Stimulated activated naive CD8-positive, alpha-beta T cell treated with anti-CD3 and anti-CD28 coated beads, Interleukin-15, amount 100 ng/mL, for 72 hours (primary cell): ENCODE results near the gene PNPLA8.
A peak's percentile ranks its signal among the peaks of the same experiment; 100 is the strongest.
"Not testable (repeated sequence)": the region's sequence is repeated elsewhere in the genome, so short reads cannot be mapped to it uniquely, and the experiment has no call there.

ENCODE experiments used
- ATAC-seq: fragments of 150-1000 bp; cut with Tn5 transposase; 2 replicates; pipeline ENCODE4 v1.10.0; 2021; ENCODE audit warnings: mild to moderate bottlenecking, moderate library complexity
- DNase-seq, 2 donors: peaks; one replicate each; pipeline ENCODE4 v3.0.0; 2021 to 2022
- H3K27ac Mint-ChIP-seq, 2 donors: one replicate each; pipeline ENCODE4 v1.8.0; 2022; ENCODE audit warnings: mild to moderate bottlenecking in 2 of 2, mixed read lengths in 2 of 2, moderate library complexity in 2 of 2
- H3K27me3 Mint-ChIP-seq: one replicate; pipeline ENCODE4 v1.8.0; 2022; ENCODE audit warnings: mixed read lengths
- H3K4me1 Mint-ChIP-seq: one replicate; pipeline ENCODE4 v1.8.0; 2022; ENCODE audit warnings: mild to moderate bottlenecking, mixed read lengths
- H3K4me3 Mint-ChIP-seq, 2 donors: one replicate each; pipeline ENCODE4 v1.8.0; 2022; ENCODE audit warnings: mild to moderate bottlenecking in 2 of 2, mixed read lengths in 2 of 2, moderate library complexity in 1 of 2
- H3K9me3 Mint-ChIP-seq, 2 donors: one replicate each; pipeline ENCODE4 v1.8.0; 2022; ENCODE audit warnings: mixed read lengths in 2 of 2

The PNPLA8 gene

DNA sequence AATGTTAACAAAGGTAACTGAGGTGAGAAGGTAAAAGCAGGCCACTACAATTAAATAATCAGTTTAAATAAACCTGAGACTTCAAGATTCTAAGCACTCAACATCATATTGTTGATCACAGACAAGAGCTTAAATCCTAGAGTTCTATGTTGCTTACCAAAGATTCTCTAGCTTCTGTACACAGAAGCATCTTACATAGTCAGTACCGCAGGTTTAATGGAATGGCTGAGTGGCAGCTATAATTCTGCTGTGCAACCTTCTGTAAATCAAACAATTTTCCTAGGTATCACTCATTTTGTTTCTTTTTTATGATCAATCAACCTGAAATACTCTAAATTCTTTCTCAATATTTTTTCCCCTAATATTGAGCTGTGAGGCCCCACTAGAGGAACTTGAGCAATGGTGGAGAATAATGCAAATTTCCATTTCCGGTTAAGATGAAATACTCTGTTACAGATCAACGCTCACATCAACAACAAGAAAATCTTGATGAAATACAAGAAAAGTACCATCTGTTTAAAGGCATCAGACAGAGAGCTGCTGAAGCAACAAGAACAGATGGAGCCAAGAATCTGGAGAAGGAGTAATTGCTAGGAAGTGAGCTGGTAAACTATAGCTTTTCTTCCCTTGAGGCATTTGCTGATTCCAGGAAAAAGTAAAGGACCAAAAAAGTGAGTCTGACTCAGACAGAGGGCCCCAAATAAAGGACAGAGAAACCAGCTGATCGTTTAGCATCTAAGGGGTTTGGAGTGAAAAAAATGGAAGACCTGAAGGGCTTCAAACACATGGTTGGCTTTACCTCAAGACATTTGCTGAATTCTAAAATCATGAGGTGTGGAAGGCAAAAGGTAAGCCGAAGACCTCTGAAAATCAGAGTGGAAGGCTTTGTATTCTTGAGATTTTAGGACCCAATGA is 22.6 kb downstream of the PNPLA8 start:
- Mint-ChIP-seq H3K9me3 (no peaks in the 10 kb centered on the region), H3K4me1 (peaks cover 12% of the 10 kb centered on the region), H3K4me3 (no peak overlapping the region), H3K27me3 (no peaks in the 10 kb centered on the region), H3K27ac (no peak overlapping the region)
- DNase-seq = no peak
- ATAC-seq = no peak

DNA sequence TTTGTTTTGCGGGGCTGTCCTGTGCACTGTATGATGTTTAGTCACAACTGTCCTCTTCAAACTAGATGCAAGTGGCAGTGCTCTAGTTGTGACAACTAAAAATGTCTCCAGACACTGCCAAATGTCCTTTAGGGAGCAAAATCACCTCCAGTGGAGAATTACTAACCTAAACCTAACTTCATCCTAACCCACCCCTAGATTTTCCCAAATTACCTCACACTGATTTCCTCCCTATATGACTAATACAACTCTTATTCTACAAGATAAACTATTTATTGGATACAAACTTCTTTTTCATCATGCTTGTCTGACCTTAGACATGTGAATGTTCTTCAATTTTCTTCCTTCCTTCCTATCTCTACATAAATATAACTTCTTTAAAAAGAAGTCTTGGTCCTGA is 26.4 kb downstream of the PNPLA8 start:
- Mint-ChIP-seq H3K27ac (no peak overlapping the region), H3K9me3 (no peaks in the 10 kb centered on the region), H3K4me1 (peaks cover 9% of the 10 kb centered on the region), H3K4me3 (no peak overlapping the region), H3K27me3 (no peaks in the 10 kb centered on the region)
- DNase-seq = no peak
- no peak for ATAC-seq

DNA sequence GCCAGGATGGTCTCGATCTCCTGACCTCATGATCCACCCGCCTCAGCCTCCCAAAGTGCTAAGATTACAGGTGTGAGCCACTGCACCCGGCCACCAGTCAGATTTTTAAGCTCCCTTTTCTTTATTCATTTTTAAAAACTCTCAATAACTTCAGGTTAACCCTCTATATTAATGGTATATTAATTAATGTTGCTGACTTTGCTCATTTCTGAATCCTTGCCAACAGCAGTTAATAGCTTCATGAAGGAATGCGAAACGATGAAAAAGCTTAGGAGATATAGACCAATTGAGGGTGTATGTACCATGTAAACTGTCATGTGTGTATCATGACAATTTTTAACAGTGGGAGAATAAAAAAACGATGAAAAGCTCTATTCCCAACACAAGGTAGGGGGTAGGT is 27.5 kb downstream of the PNPLA8 start:
- Mint-ChIP-seq H3K4me1 (peaks cover 3% of the 10 kb centered on the region), H3K4me3 (no peak overlapping the region), H3K27ac (no peak overlapping the region), H3K9me3 (no peaks in the 10 kb centered on the region), H3K27me3 (no peaks in the 10 kb centered on the region)
- no peak for ATAC-seq
- DNase-seq = no peak

DNA sequence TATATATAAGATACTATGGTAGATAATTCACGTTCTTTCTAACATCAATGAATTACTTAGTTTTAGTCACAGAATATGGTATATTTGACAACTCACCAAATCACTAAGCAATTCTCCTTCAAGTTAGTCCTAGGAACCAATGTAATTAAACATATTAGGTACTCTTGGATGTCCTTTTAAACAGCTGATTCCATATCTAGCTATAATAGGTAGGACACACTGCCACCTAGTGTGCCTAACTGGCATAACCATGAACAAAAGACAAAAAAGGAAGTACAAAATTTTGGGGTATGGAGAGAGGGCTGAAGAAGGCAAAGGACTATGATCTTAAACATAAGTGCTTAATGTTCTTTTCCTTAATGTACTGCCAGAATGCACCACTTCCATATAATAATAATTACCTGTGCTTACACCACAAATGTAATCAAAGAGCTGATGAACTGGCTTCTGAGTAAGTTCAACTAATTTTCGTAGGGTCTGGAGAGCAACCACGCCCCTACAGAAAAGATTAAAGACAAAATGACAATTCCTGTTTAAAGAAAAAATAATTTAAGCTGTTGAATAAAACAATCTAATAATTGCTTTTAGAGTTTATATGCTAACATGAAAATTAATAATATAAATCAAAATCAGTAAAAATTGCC is 28.7 kb downstream of the PNPLA8 start:
- H3K4me3 Mint-ChIP-seq = no peak overlapping the region
- no peaks in the 10 kb centered on the region for H3K4me1 Mint-ChIP-seq
- H3K27me3 Mint-ChIP-seq = no peaks in the 10 kb centered on the region
- DNase-seq = peak; percentile 40 to 41
- ATAC-seq = peak; percentile 49
- H3K9me3 Mint-ChIP-seq = no peaks in the 10 kb centered on the region
- no peak overlapping the region for H3K27ac Mint-ChIP-seq

DNA sequence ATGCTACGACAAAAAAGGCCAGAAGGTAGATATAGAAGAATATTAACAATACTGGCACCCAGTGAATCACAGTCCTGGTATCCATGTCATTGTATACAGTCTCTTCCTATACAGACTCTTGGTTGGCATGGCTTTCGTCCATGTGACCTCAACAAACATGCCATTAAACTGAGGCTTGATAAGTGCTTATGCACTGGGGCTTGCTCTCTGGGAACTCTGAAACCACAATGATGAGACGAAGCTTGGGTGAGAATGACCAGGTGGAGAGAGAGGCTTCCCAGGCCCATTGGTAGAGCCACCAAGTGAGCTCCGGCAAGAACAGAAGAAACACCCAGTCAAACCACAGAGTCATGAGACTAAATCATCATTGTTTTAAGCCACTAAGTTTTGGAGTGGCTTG is 33.2 kb downstream of the PNPLA8 start:
- H3K4me1 Mint-ChIP-seq = no peaks in the 10 kb centered on the region
- H3K4me3 Mint-ChIP-seq = no peak overlapping the region
- H3K27ac Mint-ChIP-seq = no peak overlapping the region
- H3K27me3 Mint-ChIP-seq = no peaks in the 10 kb centered on the region
- no peaks in the 10 kb centered on the region for H3K9me3 Mint-ChIP-seq
- DNase-seq (no peak), ATAC-seq (no peak)

DNA sequence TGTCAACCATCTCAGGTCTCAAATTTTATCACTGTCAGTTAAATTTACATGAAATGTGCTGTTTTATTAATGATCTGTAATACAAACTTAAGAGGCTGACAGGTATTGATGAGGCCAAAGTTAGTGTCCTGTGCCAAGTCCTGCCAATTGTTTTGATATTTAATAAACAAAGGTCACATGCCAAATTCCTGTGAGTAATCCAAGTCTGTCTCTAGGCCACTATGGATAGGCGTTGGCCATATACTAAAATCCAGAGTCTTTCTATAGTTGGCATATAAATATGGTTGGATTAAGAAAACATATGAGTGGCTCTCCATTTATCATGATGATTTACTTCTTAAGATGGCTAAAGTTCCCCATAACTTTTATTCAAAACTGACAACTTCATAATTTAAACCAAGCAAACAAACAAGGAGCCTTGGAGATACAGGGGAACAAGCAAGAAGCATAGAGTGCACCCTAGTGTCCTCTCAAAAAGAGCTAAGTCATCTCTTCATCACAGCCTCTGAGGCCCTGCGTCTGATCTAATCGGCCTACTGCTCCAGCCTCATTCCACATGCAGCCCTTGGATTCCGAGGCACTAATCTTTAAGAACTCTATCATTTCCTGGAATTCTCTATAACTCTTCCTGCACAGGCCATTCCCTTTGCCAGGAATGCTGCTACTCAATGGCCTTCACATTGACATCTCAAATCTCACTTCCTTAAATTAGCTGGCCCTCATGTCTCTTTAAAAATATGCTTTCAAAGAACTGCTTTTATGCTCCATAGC is 37.0 kb downstream of the PNPLA8 start:
- H3K9me3 Mint-ChIP-seq = no peaks in the 10 kb centered on the region
- no peaks in the 10 kb centered on the region for H3K4me1 Mint-ChIP-seq
- H3K4me3 Mint-ChIP-seq = no peak overlapping the region
- H3K27ac Mint-ChIP-seq = no peak overlapping the region
- DNase-seq (no peak), ATAC-seq (no peak)
- no peaks in the 10 kb centered on the region for H3K27me3 Mint-ChIP-seq

DNA sequence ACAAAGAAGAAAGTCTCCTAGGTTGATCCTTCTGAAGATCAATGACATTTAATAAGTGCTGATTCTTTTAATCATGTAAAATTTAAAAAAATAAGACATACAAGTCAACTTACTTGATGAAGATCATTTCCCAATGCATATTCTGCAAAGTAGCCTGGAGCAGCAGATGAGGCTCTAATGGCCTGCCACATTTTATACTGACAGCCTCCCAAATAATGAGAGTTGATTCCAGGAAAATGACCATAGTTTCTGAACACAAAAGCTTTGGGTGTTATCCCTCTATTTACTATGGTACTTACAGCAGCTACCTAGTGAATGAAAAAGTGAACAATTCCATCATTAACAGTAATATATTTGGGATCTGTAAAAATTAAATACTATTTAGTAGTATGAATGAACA is 38.3 kb downstream of the PNPLA8 start:
- H3K4me3 Mint-ChIP-seq = no peak overlapping the region
- DNase-seq (no peak), ATAC-seq (no peak)
- H3K27ac Mint-ChIP-seq = no peak overlapping the region
- H3K9me3 Mint-ChIP-seq = no peaks in the 10 kb centered on the region
- H3K27me3 Mint-ChIP-seq = no peaks in the 10 kb centered on the region
- no peaks in the 10 kb centered on the region for H3K4me1 Mint-ChIP-seq

DNA sequence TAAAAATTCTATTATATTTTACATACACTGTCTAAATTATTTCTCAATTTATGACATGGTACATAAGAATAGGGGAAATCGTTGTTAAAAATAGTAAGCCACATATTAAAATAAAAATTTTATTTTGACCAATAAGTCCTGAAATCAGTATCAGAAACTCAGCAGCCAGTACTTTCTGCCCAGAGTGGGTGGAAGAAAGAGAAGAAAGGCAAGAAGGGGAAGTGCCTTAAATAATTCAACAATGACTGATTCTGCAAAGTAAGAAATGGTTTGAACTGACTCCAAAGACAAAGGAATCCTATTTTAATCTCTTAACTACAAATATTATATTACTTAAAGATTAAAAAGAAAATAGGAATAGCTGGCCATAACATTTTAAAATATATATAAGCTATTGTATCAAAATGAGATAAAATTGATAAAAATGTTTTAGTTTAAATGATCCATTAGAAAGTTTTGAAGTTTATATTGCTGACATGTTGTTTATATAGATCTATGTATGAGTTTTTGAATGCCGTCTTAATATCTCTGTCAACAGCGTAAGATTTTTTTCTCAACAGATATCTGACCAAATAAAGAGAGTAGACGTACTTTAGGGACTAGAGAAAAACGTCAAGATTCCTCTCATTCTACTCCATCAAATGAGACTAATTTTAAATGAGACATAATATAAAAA is 39.5 kb downstream of the PNPLA8 start:
- Mint-ChIP-seq H3K27me3 (no peaks in the 10 kb centered on the region), H3K4me1 (no peaks in the 10 kb centered on the region)
- DNase-seq = no peak

DNA sequence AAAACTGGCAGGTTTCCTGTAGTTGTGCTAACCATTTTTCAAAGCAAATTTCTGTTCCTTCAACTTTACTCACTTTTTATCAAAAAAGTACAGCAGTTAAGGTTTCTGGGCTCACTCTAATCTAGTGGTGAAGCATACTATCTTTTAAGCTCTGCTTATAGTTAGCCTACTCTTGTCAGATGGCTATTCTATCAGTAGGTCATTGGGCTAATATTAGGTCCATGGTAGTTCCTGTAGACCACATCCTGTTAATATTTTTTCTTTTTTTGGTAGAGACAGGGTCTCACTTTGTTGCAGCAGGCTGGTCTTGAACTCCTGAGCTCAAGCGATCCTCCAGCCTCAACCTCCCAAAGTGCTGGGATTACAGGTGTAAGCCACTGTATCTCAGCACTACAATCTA is 41.8 kb downstream of the PNPLA8 start:
- Mint-ChIP-seq H3K9me3 (no peaks in the 10 kb centered on the region), H3K4me1 (no peaks in the 10 kb centered on the region), H3K27ac (no peak overlapping the region), H3K4me3 (no peak overlapping the region), H3K27me3 (no peaks in the 10 kb centered on the region)
- DNase-seq (no peak), ATAC-seq (no peak)

More for the DNA sequence above, 39.5 kb downstream of the PNPLA8 start:
- ATAC-seq = no peak
- Mint-ChIP-seq H3K9me3 (no peaks in the 10 kb centered on the region), H3K27ac (no peak overlapping the region), H3K4me3 (no peak overlapping the region)

DNA sequence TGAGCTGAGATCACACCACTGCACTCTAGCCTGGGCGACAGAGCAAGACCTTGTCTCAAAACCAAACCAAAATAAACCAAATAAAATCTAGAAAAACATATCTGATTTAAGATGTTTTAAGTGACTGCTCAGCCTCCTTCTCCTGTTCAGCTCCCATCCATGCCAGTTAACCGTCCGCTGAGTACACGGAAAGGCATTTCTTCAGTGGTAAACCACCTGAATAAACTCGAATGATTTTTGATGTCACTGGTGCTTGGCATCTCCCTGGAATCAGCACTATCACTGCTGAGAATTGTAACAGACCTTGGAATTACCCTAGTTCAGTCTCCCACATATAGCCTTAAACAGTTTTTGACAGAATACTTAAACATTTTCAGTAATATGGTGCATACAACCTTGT is 45.6 kb downstream of the PNPLA8 start:
- Mint-ChIP-seq H3K4me1 (no peaks in the 10 kb centered on the region), H3K27ac (no peak overlapping the region), H3K27me3 (no peaks in the 10 kb centered on the region), H3K9me3 (no peaks in the 10 kb centered on the region), H3K4me3 (no peak overlapping the region)
- ATAC-seq (no peak), DNase-seq (no peak)

DNA sequence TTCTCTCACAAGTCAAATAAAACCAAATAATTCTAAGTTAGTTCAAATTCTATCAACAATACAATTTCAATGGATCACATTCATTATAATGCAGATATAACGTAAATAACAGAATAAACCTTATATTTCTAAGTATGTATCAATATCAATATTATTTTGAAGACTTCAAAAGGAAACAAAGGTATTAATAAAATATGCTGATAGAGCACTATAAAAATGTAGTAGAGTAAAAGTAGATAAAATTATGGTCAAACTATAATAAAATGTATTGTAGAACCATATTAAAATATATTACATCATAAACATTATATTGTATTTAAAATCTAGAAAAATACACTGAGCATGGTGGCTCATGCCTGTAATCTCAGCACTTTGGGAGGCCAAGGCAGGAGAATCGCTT is 46.2 kb downstream of the PNPLA8 start:
- Mint-ChIP-seq H3K27me3 (no peaks in the 10 kb centered on the region), H3K9me3 (no peaks in the 10 kb centered on the region), H3K4me3 (no peak overlapping the region), H3K27ac (no peak overlapping the region), H3K4me1 (no peaks in the 10 kb centered on the region)
- ATAC-seq (no peak), DNase-seq (no peak)

DNA sequence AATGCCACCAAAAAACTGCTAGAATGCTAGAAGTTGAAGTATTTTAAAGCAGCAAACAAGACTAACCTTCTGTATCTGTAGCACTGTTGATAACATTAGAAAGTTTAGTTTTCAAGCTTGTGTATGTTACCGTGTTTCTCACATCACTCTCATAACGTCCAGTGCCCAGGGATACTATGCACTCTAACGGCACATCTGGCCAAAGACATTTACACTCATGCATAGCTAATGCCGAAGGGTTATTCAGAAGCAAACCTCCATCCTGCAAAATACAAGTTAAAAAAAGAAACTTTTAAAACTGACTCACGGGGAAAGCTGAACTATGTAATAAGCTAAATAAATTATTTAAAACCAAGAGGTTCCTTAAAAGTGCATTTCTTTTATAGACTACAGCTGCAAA is 46.8 kb downstream of the PNPLA8 start:
- Mint-ChIP-seq H3K27me3 (no peaks in the 10 kb centered on the region), H3K4me3 (no peak overlapping the region), H3K4me1 (no peaks in the 10 kb centered on the region), H3K27ac (no peak overlapping the region), H3K9me3 (no peaks in the 10 kb centered on the region)
- DNase-seq (no peak), ATAC-seq (no peak)

DNA sequence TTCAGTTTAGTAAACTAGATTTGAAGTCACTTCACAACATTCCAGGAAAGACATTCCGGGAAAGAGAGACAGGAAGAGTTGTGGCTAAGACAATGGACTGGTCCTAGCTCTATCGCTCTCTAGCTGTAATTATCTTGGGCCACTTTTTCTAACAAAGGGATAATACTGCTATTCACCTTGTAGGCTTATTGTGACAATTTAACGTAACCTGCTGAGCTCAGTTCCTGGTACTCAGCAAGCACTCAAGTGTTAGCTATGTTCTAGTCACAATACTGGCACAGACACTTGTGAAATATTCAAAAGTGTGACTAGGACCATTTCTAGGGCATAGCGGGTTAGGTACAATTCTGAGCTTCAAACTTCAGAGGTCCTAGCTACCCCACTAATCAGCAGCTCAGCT is 57.7 kb downstream of the PNPLA8 start:
- peaks cover 38% of the 10 kb centered on the region for H3K4me1 Mint-ChIP-seq
- no peaks in the 10 kb centered on the region for H3K9me3 Mint-ChIP-seq
- no peak overlapping the region for H3K4me3 Mint-ChIP-seq
- DNase-seq = no peak
- no peaks in the 10 kb centered on the region for H3K27me3 Mint-ChIP-seq
- peak; percentile 43 for ATAC-seq
- peak overlapping the region in 1 of 2 donors; percentile 46 for H3K27ac Mint-ChIP-seq

DNA sequence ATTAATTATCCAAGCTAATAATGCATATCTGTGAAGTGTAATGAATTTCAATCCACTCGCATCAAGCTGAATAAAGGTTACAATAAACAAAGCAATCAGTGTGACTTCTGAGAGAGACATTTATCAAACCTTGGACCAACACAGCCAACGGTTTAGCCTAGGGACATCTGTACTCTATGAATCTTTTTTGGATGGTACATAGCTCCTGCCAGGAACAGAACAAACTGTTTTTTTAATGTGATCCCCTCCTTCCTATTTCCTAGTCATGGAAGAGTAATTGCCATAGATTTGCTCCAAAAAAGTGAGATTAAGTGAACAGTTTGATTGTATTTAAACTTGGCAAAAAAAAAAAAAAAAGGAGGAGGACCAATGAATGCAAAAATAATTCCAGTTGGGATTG is 58.5 kb downstream of the PNPLA8 start:
- no peaks in the 10 kb centered on the region for H3K27me3 Mint-ChIP-seq
- no peaks in the 10 kb centered on the region for H3K9me3 Mint-ChIP-seq
- H3K27ac Mint-ChIP-seq = no peak overlapping the region
- H3K4me3 Mint-ChIP-seq = no peak overlapping the region
- ATAC-seq (no peak), DNase-seq (no peak)
- peaks cover 47% of the 10 kb centered on the region for H3K4me1 Mint-ChIP-seq

DNA sequence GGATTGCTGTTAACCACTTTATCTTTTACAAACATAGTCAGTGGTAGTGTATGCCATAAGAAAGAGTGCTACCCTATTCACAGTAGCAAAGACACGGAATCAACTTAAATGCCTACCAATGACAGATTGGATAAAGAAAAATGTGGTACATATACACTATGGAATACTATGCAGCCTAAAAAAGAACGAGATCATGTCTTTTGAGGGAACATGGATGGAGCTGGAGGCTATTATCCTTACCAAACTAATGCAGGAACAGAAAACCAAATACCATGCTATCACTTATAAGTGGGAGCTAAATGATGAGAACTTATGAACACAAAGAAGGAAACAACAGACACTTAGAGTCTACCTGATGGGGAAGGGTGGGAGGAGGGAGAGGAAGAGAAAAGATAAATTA is 59.6 kb downstream of the PNPLA8 start:
- not testable (repeated sequence) for H3K4me3 Mint-ChIP-seq, DNase-seq, ATAC-seq, H3K9me3 Mint-ChIP-seq, H3K27ac Mint-ChIP-seq, H3K27me3 Mint-ChIP-seq
- H3K4me1 Mint-ChIP-seq = peaks cover 58% of the 10 kb centered on the region
